ENCODE measurements around the gene SLC12A2.

Gene SLC12A2

DNA sequence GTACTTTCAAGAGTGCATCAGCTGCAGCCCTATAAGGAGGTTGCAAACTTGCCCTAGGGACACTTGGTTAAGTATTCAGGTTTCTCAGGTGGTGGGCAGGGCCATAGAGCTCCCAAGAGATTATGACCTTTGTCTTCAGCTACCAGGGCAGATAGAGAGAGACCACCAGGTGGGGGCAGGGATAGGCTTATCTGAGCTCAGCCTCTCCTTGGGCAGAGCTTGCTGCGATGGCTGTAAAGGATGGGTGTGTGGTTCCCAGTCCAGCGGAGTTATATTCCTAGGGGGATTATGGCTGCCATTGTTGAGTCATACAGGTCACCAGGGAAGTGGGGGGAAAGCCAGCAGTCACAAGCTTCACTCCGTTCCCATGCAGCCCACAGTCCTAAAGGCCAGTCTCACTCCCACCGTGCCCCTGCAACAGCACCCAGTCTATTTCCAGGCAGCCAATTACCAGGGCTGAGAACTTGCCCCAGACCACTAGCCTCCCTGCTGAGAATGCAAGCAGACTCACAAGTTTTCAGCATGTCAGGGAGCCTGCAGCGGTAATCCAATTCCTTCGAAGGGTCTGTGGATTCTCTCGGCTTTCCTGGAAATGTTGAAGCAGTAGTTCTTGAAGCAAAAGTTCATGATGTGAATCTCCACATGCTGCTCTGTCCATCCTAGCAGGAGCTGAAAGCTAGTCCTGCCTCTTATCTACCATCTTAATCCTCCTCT is 151.5 kb downstream of the SLC12A2 start:
- DNase-seq: no peak

- DNase-seq: no peak
Measured at GRCh38 chr5:128236334-128236733, 152.8 kb downstream of the SLC12A2 start.

- DNase-seq: no peak
Measured at GRCh38 chr5:128237000-128237399, 153.4 kb downstream of the SLC12A2 start.

- DNase-seq: no peak
Measured at GRCh38 chr5:128237546-128237945, 154.0 kb downstream of the SLC12A2 start.
